ENCODE measurements around the gene TENM3.

GRCh38 chr4:182766857-182767250 is 523.7 kb downstream of the TENM3 start:
- no peak for TF ChIP-seq CTCF (IDR thresholded peaks at IDR 0.05)
- no peak for TF ChIP-seq POLR2A (IDR thresholded peaks at IDR 0.05)

Data from esophagus squamous epithelium (tissue), 4 donors.